H9 (cell line): ENCODE measurements around the gene DCAF11. TPM values are rescaled to one million over a fixed set of nuclear protein-coding genes. Genes with fewer than 3 reads are reported as not detected.

Source experiments
- DNase-seq: peaks from one replicate; pipeline ENCODE4 v3.0.0-alpha.2; 2017
- H2AFZ ChIP-seq: one replicate; pipeline ENCODE4 v1.6.1; 2013; ENCODE audit warnings: mild to moderate bottlenecking, low read length, control low read depth, moderate library complexity
- H2AK5ac ChIP-seq: 2 replicates; pipeline ENCODE4 v1.6.1; 2013; ENCODE audit warnings: low read length, control low read depth, mixed read lengths; ENCODE audit not compliant: insufficient read length
- H2BK120ac ChIP-seq: one replicate; pipeline ENCODE4 v1.6.1; 2013; ENCODE audit warnings: low read depth, mild to moderate bottlenecking, low read length, control low read depth, inconsistent platforms; ENCODE audit not compliant: poor library complexity, severe bottlenecking
- H2BK12ac ChIP-seq: 2 replicates; pipeline ENCODE4 v1.6.1; 2013; ENCODE audit warnings: low read length, control low read depth, mixed read lengths, low read depth; ENCODE audit not compliant: insufficient read length
- H2BK15ac ChIP-seq: 2 replicates; pipeline ENCODE4 v1.6.1; 2013; ENCODE audit warnings: low read depth, low read length, control low read depth
- H2BK20ac ChIP-seq: one replicate; pipeline ENCODE4 v1.6.1; 2013; ENCODE audit warnings: low read depth, mild to moderate bottlenecking, low read length, control low read depth, inconsistent platforms; ENCODE audit not compliant: poor library complexity, severe bottlenecking
- H2BK5ac ChIP-seq: 2 replicates; pipeline ENCODE4 v1.6.1; 2013; ENCODE audit warnings: low read length, control low read depth, mixed read lengths; ENCODE audit not compliant: insufficient read length
- H3K14ac ChIP-seq: 2 replicates; pipeline ENCODE4 v1.6.1; 2013; ENCODE audit warnings: low read length, control low read depth; ENCODE audit not compliant: insufficient read depth
- H3K18ac ChIP-seq: 2 replicates; pipeline ENCODE4 v1.6.1; 2013; ENCODE audit warnings: low read depth, mild to moderate bottlenecking, mixed read lengths, low read length, control low read depth; ENCODE audit not compliant: insufficient read length
- H3K23ac ChIP-seq: 2 replicates; pipeline ENCODE4 v1.6.1; 2013; ENCODE audit warnings: low read length, control low read depth, mixed read lengths, low read depth; ENCODE audit not compliant: insufficient read length
- H3K23me2 ChIP-seq: 2 replicates; pipeline ENCODE4 v1.6.1; 2013; ENCODE audit warnings: low read depth, mild to moderate bottlenecking, mixed read lengths, low read length, control low read depth; ENCODE audit not compliant: insufficient read length, poor library complexity, severe bottlenecking
- H3K27ac ChIP-seq: 2 replicates; pipeline ENCODE4 v1.5.1; 2013; ENCODE audit warnings: low read length, control low read depth, mixed read lengths, low read depth; ENCODE audit not compliant: insufficient read length
- H3K27me3 ChIP-seq: 2 replicates; pipeline ENCODE4 v1.6.1; 2013; ENCODE audit warnings: low read length, control low read depth, inconsistent platforms; ENCODE audit not compliant: insufficient read depth
- H3K4ac ChIP-seq: 2 replicates; pipeline ENCODE4 v1.6.1; 2013; ENCODE audit warnings: low read depth, mild to moderate bottlenecking, control low read depth, inconsistent platforms, low read length, moderate library complexity
- H3K4me1 ChIP-seq: 2 replicates; pipeline ENCODE4 v1.6.1; 2013; ENCODE audit warnings: low read length, control low read depth, inconsistent platforms; ENCODE audit not compliant: insufficient read depth
- H3K4me2 ChIP-seq: 2 replicates; pipeline ENCODE4 v1.6.1; 2013; ENCODE audit warnings: low read length, control low read depth, mixed read lengths; ENCODE audit not compliant: insufficient read length, insufficient read depth
- H3K56ac ChIP-seq: 2 replicates; pipeline ENCODE4 v1.6.1; 2013; ENCODE audit warnings: low read depth, mild to moderate bottlenecking, mixed read lengths, low read length, control low read depth; ENCODE audit not compliant: insufficient read length
- H3K79me1 ChIP-seq: 2 replicates; pipeline ENCODE4 v1.6.1; 2013; ENCODE audit warnings: low read depth, mild to moderate bottlenecking, moderate library complexity, low read length, control low read depth, inconsistent platforms; ENCODE audit not compliant: insufficient read depth, poor library complexity, severe bottlenecking
- H3K79me2 ChIP-seq: 2 replicates; pipeline ENCODE4 v1.6.1; 2013; ENCODE audit warnings: low read length, control low read depth, inconsistent platforms; ENCODE audit not compliant: insufficient read depth
- H3K9ac ChIP-seq: 2 replicates; pipeline ENCODE4 v1.6.1; 2013; ENCODE audit warnings: low read length, control low read depth, mixed read lengths; ENCODE audit not compliant: insufficient read length; ENCODE audit errors: extremely low read depth
- H3K9me3 ChIP-seq: one replicate; pipeline ENCODE4 v1.6.1; 2013; ENCODE audit warnings: low read depth, low read length, inconsistent platforms; ENCODE audit not compliant: control insufficient read depth
- H3T11ph ChIP-seq: one replicate; pipeline ENCODE4 v1.6.1; 2013; ENCODE audit warnings: mild to moderate bottlenecking, low read length, control low read depth, inconsistent platforms
- H4K20me1 ChIP-seq: one replicate; pipeline ENCODE4 v1.6.1; 2013; ENCODE audit not compliant: control insufficient read depth, insufficient read length, insufficient read depth
- H4K5ac ChIP-seq: 2 replicates; pipeline ENCODE4 v1.6.1; 2013; ENCODE audit warnings: low read depth, mild to moderate bottlenecking, mixed read lengths, low read length, control low read depth; ENCODE audit not compliant: insufficient read length
- H4K8ac ChIP-seq: replicated peaks from 2 replicates; pipeline ENCODE4 v1.6.1; 2013; ENCODE audit warnings: low read length, control low read depth, mixed read lengths, low read depth; ENCODE audit not compliant: insufficient read length
- H4K91ac ChIP-seq: 2 replicates; pipeline ENCODE4 v1.6.1; 2013; ENCODE audit warnings: low read depth, mild to moderate bottlenecking, moderate library complexity, mixed read lengths, low read length, control low read depth; ENCODE audit not compliant: insufficient read length
- H3K27ac Mint-ChIP-seq, 3 experiments: 2 replicates in 2 of 3; 3 replicates in 1 of 3; pipeline ENCODE4 v1.8.0; 2020 to 2021; ENCODE audit warnings: mixed read lengths in 3 of 3, mild to moderate bottlenecking in 1 of 3, moderate library complexity in 1 of 3
- H3K27me3 Mint-ChIP-seq: 2 replicates; pipeline ENCODE4 v1.8.0; 2021; ENCODE audit warnings: low read depth, mild to moderate bottlenecking, moderate library complexity, mixed read lengths
- H3K36me3 Mint-ChIP-seq, 3 experiments: 2 replicates in 2 of 3; 3 replicates in 1 of 3; pipeline ENCODE4 v1.8.0; 2020 to 2021; ENCODE audit warnings: low read depth in 3 of 3, mixed read lengths in 3 of 3; ENCODE audit not compliant: insufficient read depth in 1 of 3
- H3K4me1 Mint-ChIP-seq, 2 experiments: 2 replicates each; pipeline ENCODE4 v1.8.0; 2020; ENCODE audit warnings: mixed read lengths in 2 of 2
- H3K4me3 Mint-ChIP-seq, 2 experiments: 2 replicates in 1 of 2; 3 replicates in 1 of 2; pipeline ENCODE4 v1.8.0; 2020 to 2021; ENCODE audit warnings: mild to moderate bottlenecking in 2 of 2, mixed read lengths in 2 of 2, moderate library complexity in 1 of 2
- H3K9me3 Mint-ChIP-seq, 2 experiments: 2 replicates in 1 of 2; 3 replicates in 1 of 2; pipeline ENCODE4 v1.8.0; 2020; ENCODE audit warnings: mild to moderate bottlenecking in 2 of 2, mixed read lengths in 2 of 2, moderate library complexity in 1 of 2
- WGBS: extraction: QIAGEN DNeasy Blood & Tissue Kit; methylation state at CpG from one replicate; pipeline ENCODE4 v1.1.7; 2013; ENCODE audit warnings: missing lambda C conversion rate, low lambda C conversion rate, mixed read lengths; ENCODE audit not compliant: insufficient read length; ENCODE audit errors: extremely low coverage; 5-methylcytosine and 5-hydroxymethylcytosine counted together
- total RNA-seq: library from RNA; stranded (reverse); gene quantifications from 2 replicates; pipeline ENCODE4 v1.2.1, GENCODE V29; 2021
- TF ChIP-seq, protein P1 (sequence below): fragments of 200-600 bp; sonication (generic); conservative IDR thresholded peaks from 3 replicates; pipeline ENCODE4 v1.8.0; 2021; ENCODE audit warnings: antibody characterized with exemption, mild to moderate bottlenecking

Gene DCAF11
- total RNA-seq, 1 experiment from 2014 or later = 73.4 TPM

DNA sequence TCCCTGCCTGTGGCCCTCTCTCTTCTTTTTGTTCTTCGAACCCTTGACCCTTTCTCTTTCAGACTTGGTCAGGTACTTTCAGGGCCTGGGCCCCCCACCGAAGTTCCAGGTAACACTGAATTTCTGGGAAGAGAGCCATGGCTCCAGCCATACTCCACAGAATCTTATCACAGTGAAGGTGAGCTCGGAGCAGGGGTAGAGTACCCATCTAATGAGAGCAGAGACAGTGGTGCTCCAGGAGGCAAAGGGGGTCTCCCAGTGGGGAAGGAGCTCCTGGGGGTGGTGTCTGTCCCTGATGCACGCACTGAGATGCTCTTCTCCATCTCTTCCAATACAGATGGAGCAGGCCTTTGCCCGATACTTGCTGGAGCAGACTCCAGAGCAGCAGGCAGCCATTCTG is 51.2 kb downstream of the DCAF11 start:
- WGBS = no CpG with 5 or more reads among the region's 5 CpGs
- Mint-ChIP-seq H3K4me3 (no peak overlapping the region), H3K27ac (no peak overlapping the region; a peak in 1 of 7 replicates), H3K9me3 (no peaks in the 10 kb centered on the region), H3K27me3 (no peaks in the 10 kb centered on the region; the same call in 1 of the 2 replicates), H3K36me3 (peaks cover 7 to 42% (median 26%) of the 10 kb centered on the region in 3 experiments), H3K4me1 (peaks cover 10 to 12% of the 10 kb centered on the region in 2 experiments)
- no peak overlapping the region for H3K27ac ChIP-seq
- no peak overlapping the region for H3K23ac ChIP-seq
- H2BK12ac ChIP-seq = no peak overlapping the region
- H3K4me1 ChIP-seq = no peaks in the 10 kb centered on the region
- no peaks in the 10 kb centered on the region for H3K79me1 ChIP-seq
- no peak overlapping the region for H4K8ac ChIP-seq
- H4K20me1 ChIP-seq = no peaks in the 10 kb centered on the region
- no peak overlapping the region for H2AK5ac ChIP-seq
- H3K9ac ChIP-seq = no peak overlapping the region
- no peak overlapping the region for H3K4me2 ChIP-seq
- no peak overlapping the region for H3K56ac ChIP-seq
- H3K18ac ChIP-seq = no peak overlapping the region
- H3K23me2 ChIP-seq = no peaks in the 10 kb centered on the region
- no peak overlapping the region for H3K14ac ChIP-seq
- H2AFZ ChIP-seq = no peak overlapping the region
- no peak overlapping the region for H3T11ph ChIP-seq
- no peak for DNase-seq
- TF ChIP-seq, protein P1, sequence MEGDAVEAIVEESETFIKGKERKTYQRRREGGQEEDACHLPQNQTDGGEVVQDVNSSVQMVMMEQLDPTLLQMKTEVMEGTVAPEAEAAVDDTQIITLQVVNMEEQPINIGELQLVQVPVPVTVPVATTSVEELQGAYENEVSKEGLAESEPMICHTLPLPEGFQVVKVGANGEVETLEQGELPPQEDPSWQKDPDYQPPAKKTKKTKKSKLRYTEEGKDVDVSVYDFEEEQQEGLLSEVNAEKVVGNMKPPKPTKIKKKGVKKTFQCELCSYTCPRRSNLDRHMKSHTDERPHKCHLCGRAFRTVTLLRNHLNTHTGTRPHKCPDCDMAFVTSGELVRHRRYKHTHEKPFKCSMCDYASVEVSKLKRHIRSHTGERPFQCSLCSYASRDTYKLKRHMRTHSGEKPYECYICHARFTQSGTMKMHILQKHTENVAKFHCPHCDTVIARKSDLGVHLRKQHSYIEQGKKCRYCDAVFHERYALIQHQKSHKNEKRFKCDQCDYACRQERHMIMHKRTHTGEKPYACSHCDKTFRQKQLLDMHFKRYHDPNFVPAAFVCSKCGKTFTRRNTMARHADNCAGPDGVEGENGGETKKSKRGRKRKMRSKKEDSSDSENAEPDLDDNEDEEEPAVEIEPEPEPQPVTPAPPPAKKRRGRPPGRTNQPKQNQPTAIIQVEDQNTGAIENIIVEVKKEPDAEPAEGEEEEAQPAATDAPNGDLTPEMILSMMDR = no peak
- no peak overlapping the region for H4K91ac ChIP-seq
- H4K5ac ChIP-seq = no peak overlapping the region
- no peaks in the 10 kb centered on the region for H3K79me2 ChIP-seq
- H2BK5ac ChIP-seq = no peak overlapping the region
- H2BK20ac ChIP-seq = no peak overlapping the region
- H2BK120ac ChIP-seq = no peak overlapping the region
- H3K9me3 ChIP-seq = no peaks in the 10 kb centered on the region
- no peak overlapping the region for H3K4ac ChIP-seq
- H2BK15ac ChIP-seq = no peak overlapping the region
- H3K27me3 ChIP-seq = no peaks in the 10 kb centered on the region
